MCF 10A (cell line): Measurements from ENCODE around the gene CLCA1. TPM values are rescaled to one million over a fixed set of nuclear protein-coding genes. Genes with fewer than 3 reads are reported as not detected.

ENCODE experiments used
- BruUV-seq: library from RNA; stranded (reverse); fragments of 400-500 nt; replicated peaks from 2 replicates; lab custom pipeline; 2021; lab: Mats Ljungman, UMichigan
- CTCF ChIA-PET: fragments of 300-600 bp; sonication (Branson Sonifier 250); formaldehyde crosslinking; extraction: SDS; loops from one replicate; lab custom pipeline; 2021; ENCODE audit warnings: antibody characterized with exemption, inconsistent platforms; lab: Yijun Ruan, JAX
- POLR2A ChIA-PET: fragments of 300-600, 350-650 bp; sonication (Branson Sonifier 250); formaldehyde crosslinking; extraction: SDS; loops from one replicate; lab custom pipeline; 2020; ENCODE audit warnings: antibody characterized with exemption, inconsistent platforms; lab: Yijun Ruan, JAX
- DNase-seq: peaks from one replicate; pipeline ENCODE4 v3.0.0-alpha.2; 2018; ENCODE audit not compliant: unreplicated experiment
- H3K27ac Mint-ChIP-seq: one replicate; pipeline ENCODE4 v1.8.0; 2022; ENCODE audit warnings: mild to moderate bottlenecking, low read depth, mixed read lengths; ENCODE audit not compliant: unreplicated experiment
- H3K27me3 Mint-ChIP-seq: one replicate; pipeline ENCODE4 v1.8.0; 2022; ENCODE audit warnings: mixed read lengths; ENCODE audit not compliant: insufficient read depth, unreplicated experiment
- H3K36me3 Mint-ChIP-seq: one replicate; pipeline ENCODE4 v1.8.0; 2022; ENCODE audit warnings: mild to moderate bottlenecking, moderate library complexity, mixed read lengths; ENCODE audit not compliant: insufficient read depth, unreplicated experiment
- H3K4me1 Mint-ChIP-seq: one replicate; pipeline ENCODE4 v1.8.0; 2022; ENCODE audit warnings: mixed read lengths; ENCODE audit not compliant: insufficient read depth, unreplicated experiment
- H3K4me3 Mint-ChIP-seq: one replicate; pipeline ENCODE4 v1.8.0; 2022; ENCODE audit warnings: mild to moderate bottlenecking, moderate library complexity, mixed read lengths; ENCODE audit not compliant: unreplicated experiment
- H3K9me3 Mint-ChIP-seq: one replicate; pipeline ENCODE4 v1.8.0; 2022; ENCODE audit warnings: mixed read lengths; ENCODE audit not compliant: unreplicated experiment
- intact Hi-C: fragments of 100-400 bp; cut with micrococcal nuclease; formaldehyde crosslinking; loops from 2 replicates; pipeline ENCODE4 v1.14.1; 2022
- total RNA-seq: library from RNA; stranded (reverse); gene quantifications from 2 replicates; pipeline ENCODE4 v1.2.3, GENCODE V29; 2022
- TF ChIP-seq, protein P1 (sequence below): fragments of 200-600 bp; IDR thresholded peaks from one replicate; pipeline ENCODE4 v1.8.0; 2022; ENCODE audit warnings: antibody characterized with exemption, mild to moderate bottlenecking; ENCODE audit not compliant: unreplicated experiment

Gene CLCA1
- total RNA-seq, 1 experiment from 2014 or later: not detected

DNA sequence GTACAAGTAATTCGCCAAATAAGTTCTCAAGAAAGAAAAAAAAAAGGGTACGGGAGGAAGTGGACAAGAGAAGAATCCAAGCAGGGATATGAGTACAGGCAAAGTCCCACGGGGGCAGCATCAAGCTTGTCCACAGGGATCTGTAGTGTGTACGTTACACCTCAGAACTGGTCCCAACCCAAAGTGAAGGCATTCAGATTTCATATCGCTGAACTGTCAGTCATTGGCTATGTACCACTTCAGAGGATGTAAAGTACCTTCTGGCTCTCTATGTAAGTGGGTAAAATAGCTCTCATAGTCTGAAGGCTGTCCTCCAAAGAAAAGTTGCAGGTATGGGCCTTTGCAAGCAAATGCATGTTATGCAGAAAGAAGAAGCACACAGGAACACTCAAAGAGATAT, 70.0 kb downstream of the CLCA1 start:
- Mint-ChIP-seq H3K27me3 (no peaks in the 10 kb centered on the region), H3K9me3 (no peaks in the 10 kb centered on the region), H3K27ac (no peak overlapping the region), H3K36me3 (peaks cover 6% of the 10 kb centered on the region), H3K4me3 (no peak overlapping the region), H3K4me1 (peaks cover 10% of the 10 kb centered on the region)
- BruUV-seq: no TSS peak
- CTCF ChIA-PET: no interaction called here
- intact Hi-C loops: no loop called here
- TF ChIP-seq, protein P1, sequence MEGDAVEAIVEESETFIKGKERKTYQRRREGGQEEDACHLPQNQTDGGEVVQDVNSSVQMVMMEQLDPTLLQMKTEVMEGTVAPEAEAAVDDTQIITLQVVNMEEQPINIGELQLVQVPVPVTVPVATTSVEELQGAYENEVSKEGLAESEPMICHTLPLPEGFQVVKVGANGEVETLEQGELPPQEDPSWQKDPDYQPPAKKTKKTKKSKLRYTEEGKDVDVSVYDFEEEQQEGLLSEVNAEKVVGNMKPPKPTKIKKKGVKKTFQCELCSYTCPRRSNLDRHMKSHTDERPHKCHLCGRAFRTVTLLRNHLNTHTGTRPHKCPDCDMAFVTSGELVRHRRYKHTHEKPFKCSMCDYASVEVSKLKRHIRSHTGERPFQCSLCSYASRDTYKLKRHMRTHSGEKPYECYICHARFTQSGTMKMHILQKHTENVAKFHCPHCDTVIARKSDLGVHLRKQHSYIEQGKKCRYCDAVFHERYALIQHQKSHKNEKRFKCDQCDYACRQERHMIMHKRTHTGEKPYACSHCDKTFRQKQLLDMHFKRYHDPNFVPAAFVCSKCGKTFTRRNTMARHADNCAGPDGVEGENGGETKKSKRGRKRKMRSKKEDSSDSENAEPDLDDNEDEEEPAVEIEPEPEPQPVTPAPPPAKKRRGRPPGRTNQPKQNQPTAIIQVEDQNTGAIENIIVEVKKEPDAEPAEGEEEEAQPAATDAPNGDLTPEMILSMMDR: no peak
- POLR2A ChIA-PET: no interaction called here
- no peak for DNase-seq

GRCh38 chr1:86541859-86542258, 73.1 kb downstream of the CLCA1 start:
- CTCF ChIA-PET: interaction anchor here (0.5 to 2.9 kb wide), 11 partner anchors 12 to 162 kb away, joined by 3 to 12 read pairs (median 4); no protein-coding TSS in a partner anchor

GRCh38 chr1:86542631-86543030, 73.9 kb downstream of the CLCA1 start:
- H3K27me3 Mint-ChIP-seq: no peaks in the 10 kb centered on the region
- TF ChIP-seq, protein P1: no peak
- no peaks in the 10 kb centered on the region for H3K9me3 Mint-ChIP-seq
- CTCF ChIA-PET: interaction anchor here (1.0 to 2.9 kb wide), 7 partner anchors 14 to 43 kb away, joined by 3 to 12 read pairs (median 5); no protein-coding TSS in a partner anchor
- H3K36me3 Mint-ChIP-seq: peaks cover 6% of the 10 kb centered on the region
- no TSS peak for BruUV-seq
- DNase-seq: peak; percentile 13
- peaks cover 18% of the 10 kb centered on the region for H3K4me1 Mint-ChIP-seq
- H3K27ac Mint-ChIP-seq: peak overlapping the region; percentile 65
- POLR2A ChIA-PET: interaction anchor here (0.9 to 1.0 kb wide), 3 partner anchors 10 to 33 kb away, joined by 3 read pairs; no protein-coding TSS in a partner anchor
- no peak overlapping the region for H3K4me3 Mint-ChIP-seq
- intact Hi-C loops: no loop called here

More at GRCh38 chr1:86541859-86542258, 73.1 kb downstream of the CLCA1 start:
- TF ChIP-seq, protein P1: no peak
- no peak overlapping the region for H3K27ac Mint-ChIP-seq
- no peaks in the 10 kb centered on the region for H3K27me3 Mint-ChIP-seq
- no TSS peak for BruUV-seq
- H3K9me3 Mint-ChIP-seq: no peaks in the 10 kb centered on the region
- H3K4me3 Mint-ChIP-seq: no peak overlapping the region
- H3K36me3 Mint-ChIP-seq: peaks cover 6% of the 10 kb centered on the region
- H3K4me1 Mint-ChIP-seq: peaks cover 16% of the 10 kb centered on the region
- intact Hi-C loops: no loop called here
- no peak for DNase-seq
- POLR2A ChIA-PET: interaction anchor here (0.9 kb wide), 1 partner anchor 32 kb away, joined by 3 read pairs; no protein-coding TSS in a partner anchor

GRCh38 chr1:86546787-86547221, 78.1 kb downstream of the CLCA1 start, which contains the start of gene CLCA4:
TSS of gene CLCA4 (plus strand) at chr1:86547078. CDS start at chr1:86547120, 42 bp downstream.
- TF ChIP-seq, protein P1: no peak
- no peaks in the 10 kb centered on the region for H3K27me3 Mint-ChIP-seq
- CTCF ChIA-PET: no interaction called here

More at GRCh38 chr1:86546787-86547221, 78.1 kb downstream of the CLCA1 start, which contains the start of gene CLCA4:
- DNase-seq: peak; percentile 79
- H3K36me3 Mint-ChIP-seq: peaks cover 6% of the 10 kb centered on the region
- H3K4me3 Mint-ChIP-seq: no peak within 1 kb of the TSS
- no TSS peak for BruUV-seq
- no peaks in the 10 kb centered on the region for H3K9me3 Mint-ChIP-seq
- peaks cover 18% of the 10 kb centered on the region for H3K4me1 Mint-ChIP-seq
- POLR2A ChIA-PET: interaction anchor here (0.6 to 0.9 kb wide), 2 partner anchors 21 to 29 kb away, joined by 3 read pairs; no protein-coding TSS in a partner anchor
- intact Hi-C loops: no loop called here
- no peak within 1 kb of the TSS for H3K27ac Mint-ChIP-seq
